HEK293T (cell line): Measurements from ENCODE around the gene PSME3IP1.

Source experiments
- CTCF ChIA-PET: fragments of 350-600 bp; formaldehyde crosslinking; extraction: SDS; loops from one replicate; lab custom pipeline; 2021; ENCODE audit warnings: antibody characterized with exemption, inconsistent platforms; lab: Yijun Ruan, JAX
- POLR2A ChIA-PET: fragments of 350-600 bp; formaldehyde crosslinking; extraction: SDS; loops from one replicate; lab custom pipeline; 2020; ENCODE audit warnings: antibody characterized with exemption, inconsistent platforms; lab: Yijun Ruan, JAX
- DNase-seq: peaks from one replicate; pipeline ENCODE4 v3.0.0; 2012; ENCODE audit warnings: mixed read lengths; ENCODE audit errors: extremely low spot score
- ARNT ChIP-seq: fragments of 450-650 bp; IDR thresholded peaks from 2 replicates; pipeline ENCODE4 v1.6.1; 2017; ENCODE audit warnings: mild to moderate bottlenecking
- BHLHE40 ChIP-seq: fragments of 450-650 bp; IDR thresholded peaks from 2 replicates; pipeline ENCODE4 v1.6.1; 2016; ENCODE audit warnings: mild to moderate bottlenecking, moderate library complexity, borderline replicate concordance
- CTBP1 ChIP-seq: fragments of 450-650 bp; IDR thresholded peaks from 2 replicates; pipeline ENCODE4 v1.6.1; 2016; ENCODE audit warnings: borderline replicate concordance
- ELF4 ChIP-seq: fragments of 450-650 bp; IDR thresholded peaks from 2 replicates; pipeline ENCODE4 v1.6.1; 2017; ENCODE audit warnings: antibody characterized with exemption
- FOXA1 ChIP-seq: fragments of 450-650 bp; IDR thresholded peaks from 2 replicates; pipeline ENCODE4 v1.6.1; 2016; ENCODE audit warnings: mild to moderate bottlenecking
- FOXK2 ChIP-seq: fragments of 450-650 bp; IDR thresholded peaks from 2 replicates; pipeline ENCODE4 v1.6.1; 2016; ENCODE audit warnings: mild to moderate bottlenecking
- FOXM1 ChIP-seq: fragments of 450-650 bp; IDR thresholded peaks from 2 replicates; pipeline ENCODE4 v1.6.1; 2017; ENCODE audit warnings: mild to moderate bottlenecking, borderline replicate concordance
- HDGF ChIP-seq: fragments of 450-650 bp; IDR thresholded peaks from 2 replicates; pipeline ENCODE4 v1.6.1; 2017; ENCODE audit warnings: antibody characterized with exemption, borderline replicate concordance
- L3MBTL2 ChIP-seq: fragments of 450-650 bp; conservative IDR thresholded peaks from 2 replicates; pipeline ENCODE4 v1.6.1; 2016; ENCODE audit warnings: mild to moderate bottlenecking
- LEF1 ChIP-seq: fragments of 450-650 bp; IDR thresholded peaks from 2 replicates; pipeline ENCODE4 v1.6.1; 2017; ENCODE audit warnings: mild to moderate bottlenecking, borderline replicate concordance
- NFRKB ChIP-seq: fragments of 450-650 bp; IDR thresholded peaks from 2 replicates; pipeline ENCODE4 v1.6.1; 2016; ENCODE audit warnings: mild to moderate bottlenecking, moderate library complexity
- PKNOX1 ChIP-seq: fragments of 450-650 bp; IDR thresholded peaks from 2 replicates; pipeline ENCODE4 v1.6.1; 2016
- SP1 ChIP-seq: fragments of 450-650 bp; IDR thresholded peaks from 2 replicates; pipeline ENCODE4 v1.6.1; 2017
- SUZ12 ChIP-seq: fragments of 450-650 bp; IDR thresholded peaks from 2 replicates; pipeline ENCODE4 v1.6.1; 2016; ENCODE audit warnings: mild to moderate bottlenecking
- TARDBP ChIP-seq: fragments of 450-650 bp; IDR thresholded peaks from 2 replicates; pipeline ENCODE4 v1.6.1; 2016
- ZNF384 ChIP-seq: fragments of 450-650 bp; IDR thresholded peaks from 2 replicates; pipeline ENCODE4 v1.6.1; 2016

PSME3IP1 gene

GRCh38 chr16:57151369-57151768 lies 34.5 kb downstream of the PSME3IP1 start:
- TF ChIP-seq PKNOX1 (no peak), FOXM1 (no peak)
- ChIA-PET CTCF (no interaction called here), POLR2A (no interaction called here)
- DNase-seq, result no peak

- POLR2A ChIA-PET, result no interaction called here
- no peak for DNase-seq
- TF ChIP-seq ARNT (no peak), NFRKB (no peak), FOXM1 (no peak), ELF4 (no peak), FOXK2 (no peak), SUZ12 (no peak), FOXA1 (no peak), BHLHE40 (no peak), HDGF (no peak), LEF1 (no peak), L3MBTL2 (no peak), SP1 (no peak), TARDBP (no peak), PKNOX1 (no peak), ZNF384 (no peak), CTBP1 (no peak)
- CTCF ChIA-PET, result interaction anchor here (0.6 kb wide), 1 partner anchor 8 kb away, joined by 5 read pairs; no protein-coding TSS in a partner anchor
Measured at GRCh38 chr16:57150682-57151330, 35.0 kb downstream of the PSME3IP1 start.

DNA sequence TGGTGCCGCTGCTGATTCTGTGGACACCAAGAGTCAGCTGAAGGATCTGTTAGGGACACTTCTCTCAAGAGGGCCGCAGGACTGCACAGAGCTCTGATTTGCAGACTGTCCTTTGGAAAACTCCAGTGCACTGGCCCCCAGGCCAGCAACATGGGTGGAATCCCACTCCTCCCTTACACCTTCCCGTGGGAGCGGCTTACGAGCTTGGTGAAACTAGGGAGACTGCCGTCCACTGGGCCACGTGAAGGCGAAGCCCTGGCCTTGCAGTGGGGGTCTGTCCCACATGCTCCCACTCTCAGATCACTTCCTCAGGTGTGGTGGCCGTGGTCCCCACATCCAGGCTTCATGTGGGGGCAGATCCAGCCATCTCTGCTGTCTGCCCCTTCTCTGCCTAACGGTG lies 36.4 kb downstream of the PSME3IP1 start:
- no peak for DNase-seq
- no peak for TF ChIP-seq BHLHE40
- TF ChIP-seq FOXK2, result no peak
- TF ChIP-seq ARNT, result no peak
- TF ChIP-seq FOXA1, result no peak
- no peak for TF ChIP-seq SP1
- no peak for TF ChIP-seq ZNF384
- no peak for TF ChIP-seq LEF1
- TF ChIP-seq L3MBTL2, result no peak
- no peak for TF ChIP-seq FOXM1
- no peak for TF ChIP-seq SUZ12
- ChIA-PET POLR2A (interaction anchor here (0.7 kb wide), 1 partner anchor 51 kb away, joined by 3 read pairs; no protein-coding TSS in a partner anchor), CTCF (no interaction called here)

DNA sequence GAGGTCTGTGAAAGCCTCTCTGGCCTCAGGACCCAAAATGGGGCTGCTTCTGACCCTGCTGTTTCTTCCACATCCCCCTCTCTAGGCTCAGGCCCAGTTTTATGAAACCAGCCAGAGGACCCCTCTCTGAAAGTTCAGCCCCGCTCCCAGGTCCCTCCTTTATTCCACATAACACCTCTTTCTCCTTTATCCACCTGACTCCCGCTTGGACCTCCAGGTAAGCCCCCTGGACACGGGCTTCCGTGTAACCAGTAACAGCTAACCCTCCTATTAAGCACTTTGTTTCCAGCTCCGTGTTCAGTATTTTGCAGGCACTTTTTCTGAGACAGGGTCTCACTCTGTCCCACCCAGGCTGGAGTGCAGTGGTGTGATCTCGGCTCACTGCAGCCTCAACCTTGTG lies 37.4 kb downstream of the PSME3IP1 start:
- CTCF ChIA-PET, result no interaction called here
- POLR2A ChIA-PET, result no interaction called here

DNA sequence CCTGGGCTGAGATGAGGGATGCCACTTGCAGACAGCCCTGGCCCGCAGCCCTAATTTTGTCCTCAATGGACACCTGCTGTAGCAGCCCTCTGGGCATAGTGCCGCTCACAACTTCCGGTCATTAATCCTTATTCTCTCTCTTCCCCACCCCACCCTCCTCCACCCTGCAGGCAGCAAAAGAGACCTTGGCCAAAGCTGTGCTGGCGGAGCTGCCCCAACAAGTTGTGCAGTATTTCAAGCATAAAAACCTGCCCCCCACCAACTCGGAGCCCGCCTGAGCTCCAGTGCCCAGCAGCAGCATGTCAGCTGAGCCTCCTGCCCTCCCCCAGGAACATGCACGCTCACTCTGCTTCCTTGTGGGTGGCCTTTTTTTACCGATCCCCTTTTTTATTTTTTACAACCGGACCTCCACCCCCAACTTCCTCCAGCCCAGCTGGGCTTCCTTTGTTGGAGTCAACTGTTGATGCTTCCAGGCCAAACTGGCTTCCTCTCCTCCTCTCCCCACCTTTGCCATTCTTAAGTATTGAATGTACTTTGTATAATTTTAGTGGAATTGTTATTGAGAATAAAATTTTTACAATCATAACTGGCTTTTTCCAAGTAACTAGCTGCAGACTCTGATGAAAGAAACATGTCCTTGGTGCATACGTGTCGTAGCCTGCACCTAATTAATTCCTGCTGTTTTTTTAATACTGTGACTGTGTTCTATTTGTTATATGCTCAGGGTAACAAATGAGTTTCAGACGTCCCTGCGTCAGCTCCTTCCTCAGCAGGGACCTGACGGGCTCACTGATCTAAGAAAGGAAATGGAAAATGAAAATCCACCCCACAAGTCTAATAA lies 38.2 kb downstream of the PSME3IP1 start:
- TF ChIP-seq PKNOX1, result no peak
- ChIA-PET CTCF (no interaction called here), POLR2A (no interaction called here)
- no peak for DNase-seq

More for the DNA sequence above, 37.4 kb downstream of the PSME3IP1 start:
- no peak for DNase-seq
- TF ChIP-seq HDGF (no peak), ARNT (no peak), PKNOX1 (no peak), CTBP1 (no peak), LEF1 (no peak), FOXM1 (no peak)

- peak; percentile 57 for DNase-seq
- CTCF ChIA-PET, result no interaction called here
- POLR2A ChIA-PET, result no interaction called here
- TF ChIP-seq HDGF (no peak), CTBP1 (no peak), ZNF384 (no peak), ELF4 (no peak), TARDBP (no peak), L3MBTL2 (no peak), PKNOX1 (no peak), SUZ12 (no peak), LEF1 (no peak), ARNT (no peak), SP1 (no peak), FOXK2 (no peak), FOXM1 (no peak), NFRKB (no peak), FOXA1 (no peak), BHLHE40 (no peak)
Measured at GRCh38 chr16:57146735-57147134, 39.1 kb downstream of the PSME3IP1 start.
